ENCODE data around the gene AGFG2.
"Not testable (repeated sequence)": the region's sequence is repeated elsewhere in the genome, so short reads cannot be mapped to it uniquely, and the experiment has no call there.

DNA sequence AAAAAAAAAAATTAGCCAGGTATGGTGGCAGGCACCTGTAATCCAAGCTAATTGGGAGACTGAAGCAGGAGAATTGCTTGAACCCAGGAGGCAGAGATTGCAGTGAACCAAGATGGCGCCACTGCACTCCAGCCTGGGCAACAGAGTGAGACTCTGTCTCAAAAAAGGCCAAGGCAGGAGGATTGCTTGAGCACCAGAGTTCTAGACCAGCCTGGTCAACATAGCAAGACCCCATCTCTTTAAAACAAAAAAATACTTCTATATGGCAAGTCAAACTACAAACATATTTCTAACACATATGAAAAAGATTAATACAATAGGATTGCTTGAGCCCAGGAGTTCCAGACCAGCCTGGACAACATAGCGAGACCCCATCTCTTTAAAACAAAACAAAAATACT lies 38.3 kb upstream of the AGFG2 start:
- TF ChIP-seq, protein P1, sequence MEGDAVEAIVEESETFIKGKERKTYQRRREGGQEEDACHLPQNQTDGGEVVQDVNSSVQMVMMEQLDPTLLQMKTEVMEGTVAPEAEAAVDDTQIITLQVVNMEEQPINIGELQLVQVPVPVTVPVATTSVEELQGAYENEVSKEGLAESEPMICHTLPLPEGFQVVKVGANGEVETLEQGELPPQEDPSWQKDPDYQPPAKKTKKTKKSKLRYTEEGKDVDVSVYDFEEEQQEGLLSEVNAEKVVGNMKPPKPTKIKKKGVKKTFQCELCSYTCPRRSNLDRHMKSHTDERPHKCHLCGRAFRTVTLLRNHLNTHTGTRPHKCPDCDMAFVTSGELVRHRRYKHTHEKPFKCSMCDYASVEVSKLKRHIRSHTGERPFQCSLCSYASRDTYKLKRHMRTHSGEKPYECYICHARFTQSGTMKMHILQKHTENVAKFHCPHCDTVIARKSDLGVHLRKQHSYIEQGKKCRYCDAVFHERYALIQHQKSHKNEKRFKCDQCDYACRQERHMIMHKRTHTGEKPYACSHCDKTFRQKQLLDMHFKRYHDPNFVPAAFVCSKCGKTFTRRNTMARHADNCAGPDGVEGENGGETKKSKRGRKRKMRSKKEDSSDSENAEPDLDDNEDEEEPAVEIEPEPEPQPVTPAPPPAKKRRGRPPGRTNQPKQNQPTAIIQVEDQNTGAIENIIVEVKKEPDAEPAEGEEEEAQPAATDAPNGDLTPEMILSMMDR (IDR thresholded peaks at IDR 0.05; ENCODE audit: low read depth, low read length), result not testable (repeated sequence)
- TF ChIP-seq EZH2phosphoT487 (IDR thresholded peaks at IDR 0.05; ENCODE audit: low read depth), result not testable (repeated sequence)
